Measurements from ENCODE around the gene SSH2. TPM values are rescaled to one million over a fixed set of nuclear protein-coding genes. Genes with fewer than 3 reads are reported as not detected.
"Not testable (repeated sequence)": the region's sequence is repeated elsewhere in the genome, so short reads cannot be mapped to it uniquely, and the experiment has no call there.

Gene SSH2
- polyA plus RNA-seq, 1 of the 3 experiments (the other 2 are of a cell fraction) = 8.8 TPM

- no peaks in the 10 kb centered on the region for H3K27me3 ChIP-seq (ENCODE audit: insufficient read depth)
- H3K4me1 ChIP-seq (ENCODE audit: control insufficient read depth in 1 of 2, insufficient read depth in 2 of 2, low read depth in 1 of 2, low read length in 1 of 2) = no peaks in the 10 kb centered on the region
- no peak for TF ChIP-seq POLR2AphosphoS5 (IDR thresholded peaks at IDR 0.05; ENCODE audit: low read depth, low read length)
- no peak for TF ChIP-seq RFX5 (IDR thresholded peaks at IDR 0.05; ENCODE audit: low read length)
- TF ChIP-seq SIN3A (IDR thresholded peaks at IDR 0.05; ENCODE audit: borderline replicate concordance, low read depth, low read length) = no peak
- no peak for TF ChIP-seq EP300 (IDR thresholded peaks at IDR 0.05; ENCODE audit: borderline replicate concordance in 1 of 2, low read depth in 1 of 2, low read length in 1 of 2)
- no peak for TF ChIP-seq USF2 (IDR thresholded peaks at IDR 0.05; ENCODE audit: borderline replicate concordance, low read depth, low read length)
- no peak for TF ChIP-seq TCF12 (IDR thresholded peaks at IDR 0.05)
- no peak for TF ChIP-seq ZBTB33 (IDR thresholded peaks at IDR 0.05; ENCODE audit: borderline replicate concordance, low read depth)
- WGBS (ENCODE audit: low lambda C conversion rate) = 44% methylated on average over 4 of the region's 4 CpGs
- no peak overlapping the region for H3K9ac ChIP-seq
- DNase-seq = no peak
- H3K9me2 ChIP-seq = no peaks in the 10 kb centered on the region
- H3K4me3 ChIP-seq (ENCODE audit: low read depth in 2 of 2, low read length in 1 of 2) = no peak overlapping the region
- H3F3A ChIP-seq (replicated peaks; ENCODE audit: insufficient read depth) = no peaks in the 10 kb centered on the region
- no peak overlapping the region for H2AFZ ChIP-seq (ENCODE audit: low read depth)
- H3K27ac ChIP-seq (ENCODE audit: low read depth in 2 of 2, low read length in 1 of 2) = no peak overlapping the region
- no peaks in the 10 kb centered on the region for H4K20me1 ChIP-seq (ENCODE audit: insufficient read depth)
- H3K4me2 ChIP-seq = no peak overlapping the region
- no peaks in the 10 kb centered on the region for H3K79me2 ChIP-seq (ENCODE audit: insufficient read depth)
- POLR2A ChIA-PET = no interaction called here
- no peaks in the 10 kb centered on the region; the same call in 1 of the 2 replicates for H3K9me3 ChIP-seq
- H3K36me3 ChIP-seq (replicated peaks in 1 of 2; ENCODE audit: control insufficient read depth in 1 of 2, insufficient read depth in 2 of 2, low read length in 1 of 2) = no peaks in the 10 kb centered on the region
- CTCF ChIA-PET = interaction anchor here (0.8 to 1.1 kb wide), 3 partner anchors 28 to 128 kb away, joined by 3 to 6 read pairs (median 3); no protein-coding TSS in a partner anchor
These were observed 29.1 kb upstream of the SSH2 start for GRCh38 chr17:29958947-29959657.

GRCh38 chr17:29957488-29957887 lies 27.5 kb upstream of the SSH2 start:
- H3K4me1 ChIP-seq (ENCODE audit: control insufficient read depth in 1 of 2, insufficient read depth in 2 of 2, low read depth in 1 of 2, low read length in 1 of 2); H4K20me1 ChIP-seq (ENCODE audit: insufficient read depth); H3K36me3 ChIP-seq (replicated peaks in 1 of 2; ENCODE audit: control insufficient read depth in 1 of 2, insufficient read depth in 2 of 2, low read length in 1 of 2); H3K9ac ChIP-seq; POLR2A ChIA-PET; H3K27me3 ChIP-seq (ENCODE audit: insufficient read depth); H3F3A ChIP-seq (replicated peaks; ENCODE audit: insufficient read depth); H3K4me2 ChIP-seq; DNase-seq; H3K79me2 ChIP-seq (ENCODE audit: insufficient read depth); H3K9me2 ChIP-seq; H3K4me3 ChIP-seq (ENCODE audit: low read depth in 2 of 2, low read length in 1 of 2); H3K9me3 ChIP-seq; H2AFZ ChIP-seq (ENCODE audit: low read depth); H3K27ac ChIP-seq (ENCODE audit: low read depth in 2 of 2, low read length in 1 of 2): not testable (repeated sequence)
- WGBS (ENCODE audit: low lambda C conversion rate) = 95% methylated on average over 1 of the region's 1 CpG
- CTCF ChIA-PET = interaction anchor here (0.9 kb wide), 1 partner anchor 17 kb away, joined by 3 read pairs; no protein-coding TSS in a partner anchor

- Histone ChIP-seq H3K27me3 (ENCODE audit: insufficient read depth) (no peaks in the 10 kb centered on the region), H3K27ac (ENCODE audit: low read depth in 2 of 2, low read length in 1 of 2) (no peak overlapping the region), H3K4me1 (ENCODE audit: control insufficient read depth in 1 of 2, insufficient read depth in 2 of 2, low read depth in 1 of 2, low read length in 1 of 2) (no peaks in the 10 kb centered on the region), H3K9me3 (no peaks in the 10 kb centered on the region; the same call in 1 of the 2 replicates), H3K9ac (no peak overlapping the region), H3F3A (replicated peaks; ENCODE audit: insufficient read depth) (no peaks in the 10 kb centered on the region), H2AFZ (ENCODE audit: low read depth) (no peak overlapping the region), H3K36me3 (replicated peaks in 1 of 2; ENCODE audit: control insufficient read depth in 1 of 2, insufficient read depth in 2 of 2, low read length in 1 of 2) (no peaks in the 10 kb centered on the region), H3K4me2 (no peak overlapping the region), H4K20me1 (ENCODE audit: insufficient read depth) (no peaks in the 10 kb centered on the region), H3K9me2 (no peaks in the 10 kb centered on the region), H3K4me3 (ENCODE audit: low read depth in 2 of 2, low read length in 1 of 2) (no peak overlapping the region), H3K79me2 (ENCODE audit: insufficient read depth) (no peaks in the 10 kb centered on the region)
- no peak for DNase-seq
- ChIA-PET POLR2A (no interaction called here), CTCF (interaction anchor here (0.6 to 1.1 kb wide), 5 partner anchors 9 to 137 kb away, joined by 3 to 6 read pairs (median 3); no protein-coding TSS in a partner anchor)
- TF ChIP-seq USF1 (IDR thresholded peaks at IDR 0.05; ENCODE audit: borderline replicate concordance, low read depth) = no peak
- no peak for TF ChIP-seq SIN3A (IDR thresholded peaks at IDR 0.05; ENCODE audit: borderline replicate concordance, low read depth, low read length)
- no peak for TF ChIP-seq EP300 (IDR thresholded peaks at IDR 0.05; ENCODE audit: borderline replicate concordance in 1 of 2, low read depth in 1 of 2, low read length in 1 of 2)
- no peak for TF ChIP-seq ZBTB33 (IDR thresholded peaks at IDR 0.05; ENCODE audit: borderline replicate concordance, low read depth)
- TF ChIP-seq FOSL2 (IDR thresholded peaks at IDR 0.05; ENCODE audit: borderline replicate concordance, low read depth) = no peak
- no peak for TF ChIP-seq MEF2A (IDR thresholded peaks at IDR 0.05; ENCODE audit: borderline replicate concordance, low read depth)
- TF ChIP-seq MAX (IDR thresholded peaks at IDR 0.05; ENCODE audit: low read depth) = no peak
- TF ChIP-seq ELF1 (IDR thresholded peaks at IDR 0.05) = no peak
- TF ChIP-seq TEAD4 (IDR thresholded peaks at IDR 0.05; ENCODE audit: borderline replicate concordance, insufficient read depth) = no peak
These were observed 26.2 kb upstream of the SSH2 start for GRCh38 chr17:29956225-29956624.

All from SK-N-SH (cell line).